ENCODE data around the gene ABLIM1.

DNA sequence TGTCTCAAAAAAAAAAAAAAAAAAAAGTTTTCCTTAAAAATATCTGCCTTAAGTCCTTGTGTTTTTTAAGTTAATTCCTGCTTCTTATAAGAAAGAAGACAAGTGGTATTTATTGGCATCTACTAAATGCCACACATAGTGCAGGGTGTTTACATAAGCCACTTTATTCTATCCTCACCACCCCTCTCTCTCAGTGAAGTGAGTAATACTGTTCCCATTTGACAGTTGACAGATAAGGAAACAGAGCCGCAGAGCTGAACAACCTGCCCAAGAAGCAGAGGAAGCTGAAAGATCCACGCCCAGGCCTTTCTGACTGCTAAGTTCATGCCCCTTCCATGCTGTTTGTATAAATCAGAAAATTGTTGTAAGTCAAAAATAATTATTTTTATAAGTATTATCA is 54.1 kb downstream of the ABLIM1 start:
- TF ChIP-seq, protein P1, sequence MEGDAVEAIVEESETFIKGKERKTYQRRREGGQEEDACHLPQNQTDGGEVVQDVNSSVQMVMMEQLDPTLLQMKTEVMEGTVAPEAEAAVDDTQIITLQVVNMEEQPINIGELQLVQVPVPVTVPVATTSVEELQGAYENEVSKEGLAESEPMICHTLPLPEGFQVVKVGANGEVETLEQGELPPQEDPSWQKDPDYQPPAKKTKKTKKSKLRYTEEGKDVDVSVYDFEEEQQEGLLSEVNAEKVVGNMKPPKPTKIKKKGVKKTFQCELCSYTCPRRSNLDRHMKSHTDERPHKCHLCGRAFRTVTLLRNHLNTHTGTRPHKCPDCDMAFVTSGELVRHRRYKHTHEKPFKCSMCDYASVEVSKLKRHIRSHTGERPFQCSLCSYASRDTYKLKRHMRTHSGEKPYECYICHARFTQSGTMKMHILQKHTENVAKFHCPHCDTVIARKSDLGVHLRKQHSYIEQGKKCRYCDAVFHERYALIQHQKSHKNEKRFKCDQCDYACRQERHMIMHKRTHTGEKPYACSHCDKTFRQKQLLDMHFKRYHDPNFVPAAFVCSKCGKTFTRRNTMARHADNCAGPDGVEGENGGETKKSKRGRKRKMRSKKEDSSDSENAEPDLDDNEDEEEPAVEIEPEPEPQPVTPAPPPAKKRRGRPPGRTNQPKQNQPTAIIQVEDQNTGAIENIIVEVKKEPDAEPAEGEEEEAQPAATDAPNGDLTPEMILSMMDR (conservative IDR thresholded peaks at IDR 0.05) = no peak
- no peak for TF ChIP-seq ZFX (IDR thresholded peaks at IDR 0.05)

Measured in C4-2B (cell line).